GM18870 (cell line): Measurements from ENCODE around the gene FOXRED2.
"Not testable (repeated sequence)": the region's sequence is repeated elsewhere in the genome, so short reads cannot be mapped to it uniquely, and the experiment has no call there.

Experiments
- ATAC-seq: cut with Tn5 transposase; IDR thresholded peaks from one replicate; pipeline ENCODE4 v1.9.1; 2021; ENCODE audit warnings: moderate library complexity; ENCODE audit not compliant: unreplicated experiment

The FOXRED2 gene

GRCh38 chr22:36506637-36507517, at the start of gene FOXRED2:
FOXRED2 (minus strand) TSS chr22:36507040; CDS start chr22:36506422, 618 bp downstream.
- no peak for ATAC-seq

GRCh38 chr22:36554098-36554497, 47.3 kb upstream of the FOXRED2 start:
- ATAC-seq = no peak

- no peak for ATAC-seq
Measured at GRCh38 chr22:36552289-36552688, 45.4 kb upstream of the FOXRED2 start.

- no peak for ATAC-seq
Measured at GRCh38 chr22:36550701-36551495, 44.1 kb upstream of the FOXRED2 start.

GRCh38 chr22:36549033-36549432, 42.2 kb upstream of the FOXRED2 start:
- ATAC-seq = no peak

GRCh38 chr22:36548606-36549005, 41.8 kb upstream of the FOXRED2 start:
- no peak for ATAC-seq

- ATAC-seq = no peak
Measured at GRCh38 chr22:36546932-36547331, 40.1 kb upstream of the FOXRED2 start.

- ATAC-seq = no peak
Measured at GRCh38 chr22:36546092-36546804, 39.4 kb upstream of the FOXRED2 start.

- ATAC-seq = no peak
Measured at GRCh38 chr22:36544107-36544620, 37.3 kb upstream of the FOXRED2 start.

GRCh38 chr22:36541831-36542411, 35.1 kb upstream of the FOXRED2 start:
- ATAC-seq = no peak

GRCh38 chr22:36540867-36541642, 34.2 kb upstream of the FOXRED2 start:
- ATAC-seq = no peak

- ATAC-seq = no peak
Measured at GRCh38 chr22:36538529-36538928, 31.7 kb upstream of the FOXRED2 start.

GRCh38 chr22:36536717-36537116, 29.9 kb upstream of the FOXRED2 start:
- ATAC-seq = no peak

GRCh38 chr22:36533320-36533719, 26.5 kb upstream of the FOXRED2 start:
- ATAC-seq = not testable (repeated sequence)

- no peak for ATAC-seq
Measured at GRCh38 chr22:36532466-36532865, 25.6 kb upstream of the FOXRED2 start.

- ATAC-seq = peak; percentile 92
Measured at GRCh38 chr22:36528795-36529751, 22.2 kb upstream of the FOXRED2 start, which contains the start of gene EIF3D. EIF3D (minus strand) TSS chr22:36529166; CDS start chr22:36526121, 3,045 bp downstream.

GRCh38 chr22:36528341-36528740, 21.5 kb upstream of the FOXRED2 start:
- ATAC-seq = no peak

- ATAC-seq = no peak
Measured at GRCh38 chr22:36522662-36523061, 15.8 kb upstream of the FOXRED2 start.

GRCh38 chr22:36520423-36520822, 13.6 kb upstream of the FOXRED2 start:
- no peak for ATAC-seq
